Metanephros (tissue), 2 donors: ENCODE results near the gene MORN3. TPM values are rescaled to one million over a fixed set of nuclear protein-coding genes. Genes with fewer than 3 reads are reported as not detected.

Experiments
- small RNA-seq: library from RNA; depleted of rRNA; stranded (forward); fragments of <200 nt; gene quantifications from one replicate; pipeline ENCODE3, GENCODE V24; 2014; ENCODE audit warnings: low replicate concordance
- total RNA-seq: library from RNA; depleted of rRNA; stranded (reverse); fragments of >200 nt; gene quantifications from one replicate; pipeline ENCODE4 v1.2.3, GENCODE V29; 2014

Gene MORN3
- total RNA-seq = 0.70 TPM

GRCh38 chr12:121669521-121669900 lies at the start of gene MORN3:
Gene MORN3, minus strand, starts transcription at chr12:121669654. Its CDS starts 171 bp downstream, at chr12:121669483.

GRCh38 chr12:121712461-121713256 lies 43.2 kb upstream of the MORN3 start, which contains the start of gene TMEM120B:
Gene TMEM120B, plus strand, starts transcription at chr12:121712752. Its CDS starts 144 bp downstream, at chr12:121712896.

GRCh38 chr12:121626087-121626852 lies 43.2 kb downstream of the MORN3 start, which contains the start of gene ORAI1:
Gene ORAI1, plus strand, starts transcription at chr12:121626530.

Small RNA genes within 50 kb of the gene (small RNA-seq; reads per million reads assigned to genes)
- gene RNU6-1004P = not detected

Other genes starting within 250 kb of the MORN3 start
- gene KDM2B, start 88.6 kb downstream of the MORN3 start, total RNA-seq = 61.8 TPM
- 21.0 TPM for gene ORAI1, start 43.1 kb downstream of the MORN3 start, total RNA-seq
- gene TMEM120B, start 43.1 kb upstream of the MORN3 start, total RNA-seq = 14.3 TPM
- 13.8 TPM for gene RHOF, start 124.0 kb upstream of the MORN3 start, total RNA-seq
- 12.6 TPM for gene SETD1B, start 134.4 kb upstream of the MORN3 start, total RNA-seq
- 0.93 TPM for gene HPD, start 189.2 kb upstream of the MORN3 start, total RNA-seq
- 59.6 TPM for gene PSMD9, start 219.1 kb upstream of the MORN3 start, total RNA-seq
- 11.2 TPM for gene CFAP251, start 248.9 kb upstream of the MORN3 start, total RNA-seq